ENCODE data around the gene ACADVL.

ACADVL gene

DNA sequence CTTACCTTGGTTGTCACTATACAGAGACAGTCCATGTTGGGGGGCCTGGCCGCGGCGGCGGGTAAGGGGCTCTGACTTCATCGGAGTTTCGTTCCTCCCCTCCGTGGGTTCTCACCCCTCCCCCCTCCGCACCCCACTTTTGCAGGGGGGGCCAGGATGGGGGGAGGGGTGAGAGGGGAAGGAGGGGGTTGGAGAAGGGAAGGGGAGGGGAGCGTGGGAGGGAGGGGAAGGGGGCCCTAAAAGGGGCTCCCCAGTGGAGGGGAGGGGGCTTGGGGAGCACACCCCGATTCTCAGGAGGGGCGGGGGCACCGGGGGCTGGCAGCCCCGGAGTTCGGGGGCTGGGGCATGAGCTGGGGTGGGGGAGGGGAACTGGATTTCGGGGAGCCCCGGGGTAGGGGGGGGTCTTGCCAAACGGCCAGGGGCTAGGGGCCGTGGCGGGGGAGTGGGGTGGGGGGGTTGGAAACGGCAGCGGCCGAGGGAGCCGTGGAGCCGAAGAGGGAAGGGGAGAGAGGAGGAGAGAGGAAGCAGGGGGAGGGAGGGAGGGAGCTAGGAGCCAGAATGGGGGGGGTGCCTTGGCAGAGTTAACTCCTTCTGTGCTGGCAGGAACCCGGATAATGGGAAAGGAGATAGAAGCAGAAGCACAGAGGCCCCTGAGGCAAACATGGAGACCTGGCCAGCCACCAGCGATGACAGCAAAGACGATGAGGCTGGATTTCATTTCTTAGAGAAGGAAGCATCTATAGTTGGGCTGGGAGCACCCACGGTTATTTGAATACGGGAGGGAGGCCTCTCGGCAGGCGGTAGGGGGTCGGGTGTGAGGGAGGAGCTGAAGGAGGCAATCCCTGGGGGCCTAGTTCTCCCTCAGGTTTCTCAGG, 2.4 kb upstream of the ACADVL start:
- no peak for DNase-seq

DNA sequence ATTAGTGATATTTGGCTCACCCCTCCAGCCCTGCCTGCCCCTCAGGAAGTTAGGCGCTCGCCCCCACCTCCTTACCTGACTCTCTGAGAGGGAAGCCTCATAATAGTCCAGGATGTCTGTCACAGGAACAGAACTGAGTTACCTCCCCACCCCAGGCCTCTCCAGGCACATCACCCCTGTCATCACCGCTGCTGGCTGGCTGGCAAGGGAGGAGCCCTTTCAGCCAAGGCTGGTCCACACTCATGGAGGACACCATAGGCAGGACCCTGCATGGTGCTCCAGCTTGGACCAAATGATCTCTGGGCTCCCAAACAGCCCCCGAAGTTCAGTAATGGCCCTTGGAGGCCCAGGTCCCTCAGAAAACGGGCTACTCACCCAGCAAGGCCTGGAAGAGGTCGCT, 1.6 kb upstream of the ACADVL start:
- no peak for DNase-seq

DNA sequence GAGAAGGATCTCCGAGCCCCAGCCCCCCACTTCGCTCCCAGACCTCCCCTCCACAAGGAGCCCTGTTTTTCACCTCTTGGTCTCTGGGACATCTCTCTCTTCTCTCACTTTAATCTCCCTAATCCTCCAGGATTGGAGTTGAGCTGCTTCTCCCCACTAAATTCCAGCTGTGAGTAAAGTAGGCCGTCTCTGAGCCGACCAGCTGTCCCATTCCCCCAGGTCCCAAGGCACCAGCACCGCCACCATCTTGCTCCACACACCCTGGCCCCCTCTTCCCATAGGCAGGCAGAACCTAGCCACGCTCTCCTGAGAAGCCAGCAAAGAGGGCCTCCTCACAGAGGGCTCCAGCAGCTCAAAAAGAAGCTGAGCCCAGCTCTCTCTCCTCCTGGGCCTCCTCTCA, 980 bp upstream of the ACADVL start:
- DNase-seq = no peak

DNA sequence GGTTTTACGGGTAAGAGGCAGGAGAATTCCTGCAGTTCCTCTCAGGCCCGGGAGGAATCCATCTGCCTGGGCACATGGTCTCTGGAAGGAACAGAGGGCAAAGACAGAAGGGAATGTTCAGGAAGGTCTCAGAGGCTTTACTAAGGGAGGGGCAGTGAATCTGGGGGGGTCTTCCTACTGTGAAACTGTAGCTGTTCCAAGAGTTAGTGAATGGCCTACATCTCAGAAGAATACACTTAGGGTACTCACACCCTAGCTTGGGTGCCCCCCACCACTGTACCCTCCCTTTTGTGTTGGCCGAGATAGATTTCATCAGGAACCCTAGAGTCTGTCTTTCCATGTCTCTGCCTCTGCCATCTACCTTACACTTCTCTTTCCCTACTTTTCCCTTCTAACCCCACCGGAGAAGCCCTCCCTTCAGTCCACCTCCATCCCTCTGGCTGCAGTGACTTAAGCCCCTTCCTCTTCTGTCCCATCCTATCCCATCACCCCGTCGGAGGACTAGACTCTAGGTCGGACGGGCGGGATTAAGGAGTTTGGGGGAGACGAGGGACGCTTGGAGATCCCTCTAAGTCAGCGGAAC, 418 bp upstream of the ACADVL start:
- DNase-seq = no peak

DNA sequence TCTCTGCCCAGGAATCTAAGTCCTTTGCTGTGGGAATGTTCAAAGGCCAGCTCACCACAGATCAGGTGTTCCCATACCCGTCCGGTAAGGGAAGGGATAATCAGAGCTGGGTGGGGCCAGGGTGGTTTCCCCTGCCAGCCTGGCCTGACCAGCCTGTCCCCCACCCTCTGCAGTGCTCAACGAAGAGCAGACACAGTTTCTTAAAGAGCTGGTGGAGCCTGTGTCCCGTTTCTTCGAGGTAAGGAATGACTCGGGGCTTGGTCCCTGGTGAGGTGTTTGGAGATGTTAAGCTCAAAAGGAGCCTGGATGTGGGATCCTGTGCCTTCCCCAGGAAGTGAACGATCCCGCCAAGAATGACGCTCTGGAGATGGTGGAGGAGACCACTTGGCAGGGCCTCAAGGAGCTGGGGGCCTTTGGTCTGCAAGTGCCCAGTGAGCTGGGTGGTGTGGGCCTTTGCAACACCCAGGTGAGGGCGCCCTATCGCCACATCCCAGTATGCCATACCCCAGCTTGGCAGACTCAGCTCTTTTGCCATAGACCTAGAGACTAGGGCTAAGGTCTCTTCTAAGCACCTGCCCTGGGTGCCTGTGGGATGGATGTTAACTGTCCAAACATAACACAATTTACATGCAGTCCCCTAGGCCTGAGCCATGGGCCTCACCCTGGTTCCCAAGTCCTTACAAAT, 997 bp downstream of the ACADVL start:
- no peak for DNase-seq

DNA sequence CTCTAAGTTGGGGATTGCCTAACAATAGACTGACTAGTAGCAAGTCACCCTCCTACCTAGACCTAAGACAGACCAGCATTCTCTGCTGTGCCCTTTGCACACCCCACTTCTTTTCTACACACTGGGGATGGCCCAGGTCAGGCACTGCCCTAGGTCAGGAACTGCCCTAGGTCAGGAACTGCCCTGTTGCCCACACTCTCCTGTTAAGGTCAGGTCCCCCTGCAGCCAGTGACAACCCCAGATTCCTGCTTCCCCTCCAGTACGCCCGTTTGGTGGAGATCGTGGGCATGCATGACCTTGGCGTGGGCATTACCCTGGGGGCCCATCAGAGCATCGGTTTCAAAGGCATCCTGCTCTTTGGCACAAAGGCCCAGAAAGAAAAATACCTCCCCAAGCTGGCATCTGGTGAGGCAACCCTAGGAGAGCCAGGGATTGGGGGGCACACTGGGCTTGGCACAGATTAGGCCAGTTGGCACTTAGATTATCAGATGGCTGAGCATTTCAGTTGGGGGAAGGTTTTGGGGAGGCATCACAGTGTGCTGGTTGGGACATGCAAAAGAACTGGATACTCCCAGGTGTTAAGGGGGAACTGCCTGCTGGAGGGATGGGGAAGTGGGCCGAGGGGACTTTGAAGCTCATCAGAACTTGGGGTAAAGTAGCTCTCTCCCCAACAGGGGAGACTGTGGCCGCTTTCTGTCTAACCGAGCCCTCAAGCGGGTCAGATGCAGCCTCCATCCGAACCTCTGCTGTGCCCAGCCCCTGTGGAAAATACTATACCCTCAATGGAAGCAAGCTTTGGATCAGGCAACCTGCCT, 1.7 kb downstream of the ACADVL start:
- no peak for DNase-seq

DNA sequence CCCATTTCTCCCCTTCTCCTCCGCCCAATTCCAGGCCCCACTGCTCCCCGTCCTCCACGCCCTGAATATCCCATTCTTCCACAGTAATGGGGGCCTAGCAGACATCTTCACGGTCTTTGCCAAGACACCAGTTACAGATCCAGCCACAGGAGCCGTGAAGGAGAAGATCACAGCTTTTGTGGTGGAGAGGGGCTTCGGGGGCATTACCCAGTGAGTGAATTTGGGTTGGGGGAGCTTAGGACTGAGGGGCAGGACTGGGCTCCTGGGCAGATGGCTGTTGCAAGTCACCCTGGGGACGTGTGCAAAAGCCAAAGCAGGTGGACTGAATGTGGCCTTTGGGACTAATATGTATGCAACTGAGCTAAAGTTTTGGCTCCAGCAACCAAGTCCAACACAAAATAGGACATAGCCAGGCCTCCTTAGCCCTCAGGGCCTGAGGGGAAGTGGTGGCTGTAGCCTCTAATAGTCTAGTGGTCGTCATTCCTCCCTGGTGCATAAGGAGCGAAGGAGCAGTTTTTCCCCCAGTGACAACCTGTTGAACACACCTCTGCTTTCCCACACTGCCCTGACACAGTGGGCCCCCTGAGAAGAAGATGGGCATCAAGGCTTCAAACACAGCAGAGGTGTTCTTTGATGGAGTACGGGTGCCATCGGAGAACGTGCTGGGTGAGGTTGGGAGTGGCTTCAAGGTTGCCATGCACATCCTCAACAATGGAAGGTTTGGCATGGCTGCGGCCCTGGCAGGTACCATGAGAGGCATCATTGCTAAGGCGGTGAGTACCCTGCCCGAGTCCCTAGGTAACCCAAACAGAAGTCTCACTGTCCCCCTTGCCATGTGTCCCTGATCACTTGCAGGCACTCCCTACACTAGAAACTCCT, 2.6 kb downstream of the ACADVL start:
- DNase-seq = no peak

DNA sequence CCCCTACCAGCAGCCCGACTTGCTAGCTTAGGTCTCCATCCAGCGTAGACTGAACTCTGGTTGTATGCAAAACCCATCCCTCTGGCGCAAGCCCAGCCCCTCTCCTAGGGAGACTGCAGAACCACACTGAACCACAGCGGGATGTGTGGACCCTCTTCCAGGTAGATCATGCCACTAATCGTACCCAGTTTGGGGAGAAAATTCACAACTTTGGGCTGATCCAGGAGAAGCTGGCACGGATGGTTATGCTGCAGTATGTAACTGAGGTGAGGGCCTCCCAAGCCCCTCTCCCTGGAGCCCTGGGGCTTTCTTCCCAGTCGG, 3.2 kb downstream of the ACADVL start:
- DNase-seq = no peak

DNA sequence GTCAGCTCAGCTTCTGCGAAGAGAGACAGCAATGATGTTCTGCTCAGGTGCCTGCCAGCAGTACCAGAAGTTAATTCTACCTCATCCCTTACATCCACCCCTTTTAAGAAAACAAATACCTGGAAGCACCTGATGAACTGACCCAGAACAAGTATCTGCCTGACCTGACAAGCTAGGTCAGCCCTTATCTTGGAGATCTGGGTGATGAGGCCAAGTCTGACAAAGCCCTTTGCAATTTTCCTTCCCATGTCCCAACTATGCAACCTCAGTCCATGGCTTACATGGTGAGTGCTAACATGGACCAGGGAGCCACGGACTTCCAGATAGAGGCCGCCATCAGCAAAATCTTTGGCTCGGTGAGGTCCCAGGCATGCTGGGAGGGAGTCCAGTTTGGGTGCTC, 3.6 kb downstream of the ACADVL start:
- DNase-seq = no peak

DNA sequence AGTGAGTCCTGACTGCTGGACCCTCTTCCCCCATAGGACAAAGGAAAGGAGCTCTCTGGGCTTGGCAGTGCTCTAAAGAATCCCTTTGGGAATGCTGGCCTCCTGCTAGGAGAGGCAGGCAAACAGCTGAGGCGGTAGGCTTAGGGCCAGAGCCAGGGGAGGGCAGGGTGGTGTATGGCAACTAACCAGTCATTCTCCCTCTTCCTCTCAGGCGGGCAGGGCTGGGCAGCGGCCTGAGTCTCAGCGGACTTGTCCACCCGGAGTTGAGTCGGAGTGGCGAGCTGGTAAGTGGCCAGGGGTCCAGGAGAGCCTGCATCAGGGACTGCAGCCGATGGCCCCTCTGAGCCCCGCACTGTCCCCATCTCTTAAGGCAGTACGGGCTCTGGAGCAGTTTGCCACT, 4.4 kb downstream of the ACADVL start:
- DNase-seq = no peak

DNA sequence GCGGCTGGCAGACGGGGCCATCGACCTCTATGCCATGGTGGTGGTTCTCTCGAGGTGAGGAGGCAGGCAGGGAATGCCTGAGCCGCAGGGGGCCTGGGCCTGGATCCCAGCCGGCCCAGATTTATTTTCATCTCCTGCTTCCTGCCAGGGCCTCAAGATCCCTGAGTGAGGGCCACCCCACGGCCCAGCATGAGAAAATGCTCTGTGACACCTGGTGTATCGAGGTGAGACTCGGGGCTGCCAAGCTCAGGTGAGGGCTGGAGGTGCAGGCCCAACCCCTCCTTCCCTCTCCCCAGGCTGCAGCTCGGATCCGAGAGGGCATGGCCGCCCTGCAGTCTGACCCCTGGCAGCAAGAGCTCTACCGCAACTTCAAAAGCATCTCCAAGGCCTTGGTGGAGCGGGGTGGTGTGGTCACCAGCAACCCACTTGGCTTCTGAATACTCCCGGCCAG, 4.9 kb downstream of the ACADVL start:
- DNase-seq = no peak

DNA sequence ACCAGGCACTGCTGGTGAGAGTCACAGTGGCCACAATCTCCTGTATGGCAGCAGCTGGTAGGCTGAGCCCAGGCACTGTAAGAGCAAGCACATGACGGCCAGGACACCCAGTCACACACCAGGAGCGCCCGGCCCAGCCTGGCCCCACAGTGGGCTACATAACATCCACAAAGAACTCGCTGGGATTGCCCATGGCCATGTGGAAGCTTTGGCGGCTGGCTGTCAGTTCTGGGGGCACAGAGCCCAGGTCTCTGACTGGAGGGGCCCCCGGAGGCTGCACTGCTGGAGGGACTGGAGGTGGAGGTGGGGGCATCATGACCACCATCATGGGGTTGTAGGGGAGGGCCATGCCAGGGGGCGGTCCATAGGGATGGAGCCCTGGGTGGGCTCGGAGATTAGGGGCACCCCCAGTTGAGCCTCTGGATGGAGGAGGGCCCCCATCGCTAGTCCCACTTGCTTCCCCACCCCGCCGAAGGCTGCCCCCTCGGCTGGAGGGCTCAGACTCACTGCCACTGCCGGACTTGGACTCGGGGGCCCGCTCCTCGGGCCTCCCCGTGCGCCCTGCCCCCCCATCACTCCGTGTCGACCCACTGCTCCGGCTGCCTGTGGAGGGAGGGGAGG, 6.1 kb downstream of the ACADVL start:
- no peak for DNase-seq

DNA sequence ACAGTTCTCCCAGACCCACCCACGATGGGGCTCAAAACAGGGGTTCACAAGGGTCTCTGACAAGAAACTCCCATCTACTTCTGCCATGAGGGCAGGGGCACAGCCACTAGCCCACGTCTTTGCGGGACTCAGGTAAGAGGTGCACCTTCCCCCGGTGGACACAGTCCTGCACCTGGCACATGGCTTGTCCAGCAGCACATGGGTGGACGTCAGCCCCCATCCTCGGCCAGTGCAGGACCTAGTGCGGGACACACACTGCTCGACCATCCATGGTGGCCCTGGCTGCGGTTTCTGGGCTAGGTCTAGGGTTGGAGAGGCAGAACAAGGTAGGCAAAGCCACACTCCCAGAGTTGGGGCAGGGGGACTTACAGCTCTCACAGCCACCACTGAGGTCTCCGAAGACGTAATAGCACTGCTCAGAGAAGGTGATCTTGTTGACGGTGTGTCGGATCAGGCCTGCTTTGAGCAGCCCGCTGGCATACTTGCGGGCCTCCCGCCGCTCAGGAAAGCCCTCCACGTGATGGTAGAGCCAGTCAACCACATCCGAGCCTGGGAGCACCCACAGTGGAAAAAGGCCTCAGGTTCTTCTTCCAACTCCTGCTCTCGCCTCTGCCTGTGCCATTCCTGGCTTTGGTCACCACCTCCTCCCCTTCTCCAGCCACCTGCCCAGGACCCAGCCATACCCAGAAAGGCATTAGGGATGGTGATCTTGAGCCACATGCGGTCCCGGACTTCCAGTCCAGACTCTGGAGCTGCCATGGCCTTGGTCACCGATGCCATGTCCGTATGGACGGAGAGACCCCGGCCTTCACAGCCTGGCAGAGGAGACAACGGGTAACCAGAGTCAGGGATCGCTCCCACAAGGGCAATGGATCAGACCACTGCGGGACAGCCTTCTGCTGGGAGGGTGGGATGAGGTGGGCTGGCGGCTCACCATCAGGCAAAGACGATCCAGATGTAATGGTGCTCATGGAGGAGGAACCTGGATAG, 7.3 kb downstream of the ACADVL start:
- no peak for DNase-seq

DNA sequence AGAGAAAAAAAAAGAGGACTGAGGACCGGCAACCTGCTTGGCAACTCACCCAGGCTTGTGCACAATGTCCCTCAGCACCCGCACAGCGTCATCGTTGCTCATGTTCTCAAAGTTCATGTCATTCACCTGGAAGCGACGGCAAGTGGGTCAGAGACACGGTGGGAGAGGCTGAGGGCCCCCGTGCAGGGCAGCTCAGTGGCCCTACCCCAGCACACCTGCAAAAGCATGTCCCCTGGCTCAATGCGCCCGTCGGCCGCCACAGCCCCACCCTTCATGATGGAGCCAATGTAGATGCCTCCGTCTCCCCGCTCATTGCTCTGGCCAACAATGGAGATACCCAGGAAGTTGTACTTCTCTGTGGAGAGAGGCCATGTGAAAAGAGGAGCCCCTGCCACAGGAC, 9.2 kb downstream of the ACADVL start:
- no peak for DNase-seq

DNA sequence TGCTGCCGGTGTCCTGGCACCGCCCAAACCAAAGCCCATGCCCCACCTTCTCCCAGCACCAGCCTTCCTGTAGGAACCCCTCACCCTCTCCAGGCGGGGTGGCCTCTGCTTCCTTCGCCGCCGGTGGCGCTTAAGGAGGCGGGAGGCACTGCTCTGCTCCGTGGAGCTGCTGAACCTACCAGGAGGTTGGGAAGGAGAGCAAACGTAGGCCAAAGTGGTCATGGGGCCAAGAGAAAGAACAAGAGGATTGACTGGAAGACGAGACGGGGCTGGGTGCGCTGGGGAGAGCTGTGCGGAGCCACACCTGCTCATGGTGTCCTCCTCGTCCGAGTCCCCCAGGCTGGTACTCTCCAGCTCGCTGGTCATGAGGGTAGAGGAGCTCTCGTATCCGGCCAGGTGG, 9.8 kb downstream of the ACADVL start:
- no peak for DNase-seq

DNA sequence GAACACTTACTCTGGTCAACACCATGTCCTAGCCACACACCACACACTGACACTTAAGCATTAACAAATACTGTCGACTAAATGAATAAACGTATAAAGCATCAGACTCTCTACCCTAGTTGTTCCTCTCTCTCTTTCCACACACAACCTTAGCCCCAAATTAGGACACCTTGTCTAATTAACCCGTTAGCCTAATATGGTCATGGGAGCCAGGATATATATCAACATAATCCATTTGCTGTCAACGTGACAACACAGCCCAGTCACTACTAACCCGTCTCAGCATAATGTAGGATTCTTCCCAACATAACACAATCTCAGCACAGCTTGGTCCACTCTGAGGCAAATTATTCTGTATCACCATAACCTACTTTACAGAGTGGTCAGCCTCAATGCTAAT, 12.4 kb downstream of the ACADVL start:
- DNase-seq = no peak

DNA sequence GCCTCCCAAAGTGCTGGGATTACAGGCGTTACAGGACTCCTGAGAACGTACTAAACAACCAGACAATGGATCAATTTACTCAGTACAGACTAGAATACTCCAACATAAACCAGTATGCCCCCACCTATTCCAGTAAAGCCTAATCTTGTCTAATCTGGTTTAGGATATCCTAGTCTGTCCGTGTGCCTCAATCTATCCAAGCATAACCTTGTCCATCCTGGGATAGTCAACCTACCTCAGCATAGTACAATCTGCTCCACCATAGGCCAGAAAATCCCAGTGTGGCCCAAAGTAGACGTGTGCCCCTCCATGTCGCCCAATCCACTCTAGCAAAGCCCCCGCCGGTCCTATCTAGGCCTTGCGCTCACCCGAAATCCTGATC, 14.0 kb downstream of the ACADVL start:
- DNase-seq = no peak

DNA sequence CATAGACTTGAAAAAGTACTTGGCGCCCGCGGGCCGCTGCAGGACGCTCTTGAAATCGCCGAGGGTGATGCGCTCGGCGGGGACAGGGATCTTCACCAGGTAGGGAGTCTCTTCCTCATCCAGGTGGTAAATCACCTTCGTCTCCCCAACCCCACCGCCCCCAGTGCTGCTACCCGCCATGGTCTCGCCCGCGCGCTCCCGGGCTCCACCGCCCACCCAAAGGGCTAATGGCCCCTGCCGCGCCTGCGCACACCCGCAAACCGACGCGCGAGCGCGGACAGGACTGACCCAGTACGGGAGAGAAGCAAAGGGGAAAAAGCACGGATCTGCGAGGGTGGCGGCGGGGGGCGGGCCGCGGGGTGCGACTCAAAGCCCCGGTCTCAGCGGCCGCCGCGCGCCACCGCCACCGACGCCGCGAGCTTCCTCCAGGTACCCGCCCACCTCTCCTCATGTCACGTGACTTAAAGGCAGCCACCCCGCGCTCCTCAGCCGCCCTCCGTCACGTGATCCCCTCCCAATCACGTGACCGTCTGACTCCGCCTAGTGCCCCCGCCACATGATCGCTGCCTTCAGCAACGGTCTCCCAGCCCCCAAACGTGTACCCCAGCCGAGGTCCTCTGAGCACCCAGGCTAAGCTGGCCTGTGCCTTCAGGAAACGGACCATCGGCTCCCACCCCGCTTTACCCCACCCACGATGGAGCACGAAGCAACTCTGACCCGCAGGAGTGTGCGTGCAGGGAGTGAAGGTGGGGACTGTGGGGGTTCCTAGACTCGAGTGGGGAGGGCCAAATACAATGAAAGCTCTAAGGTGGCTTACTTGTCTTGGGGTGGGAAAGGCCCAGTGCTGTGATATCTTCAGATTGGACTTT, 14.6 kb downstream of the ACADVL start, which contains the start of gene DVL2:
DVL2 (minus strand) TSS at position 435 of the 869 bp plus-strand sequence; CDS start at position 180, 255 bp downstream.
- DNase-seq = peak; percentile 53 to 68
